Memory B cell (primary cell): Measurements from ENCODE around the gene CACNA2D3.

Source experiments
- ATAC-seq: fragments of 150-1000 bp; cut with Tn5 transposase; 2 replicates; pipeline ENCODE4 v1.10.0; 2021; ENCODE audit warnings: low read depth, mild to moderate bottlenecking, moderate library complexity
- DNase-seq, 2 donors: peaks; one replicate each; pipeline ENCODE4 v3.0.0; 2022; ENCODE audit warnings: low spot score in 2 of 2
- H3K27ac Mint-ChIP-seq: one replicate; pipeline ENCODE4 v1.8.0; 2022; ENCODE audit warnings: mild to moderate bottlenecking, moderate library complexity, mixed read lengths
- H3K27me3 Mint-ChIP-seq: one replicate; pipeline ENCODE4 v1.8.0; 2022; ENCODE audit warnings: mixed read lengths
- H3K36me3 Mint-ChIP-seq: one replicate; pipeline ENCODE4 v1.8.0; 2022; ENCODE audit warnings: mild to moderate bottlenecking, mixed read lengths
- H3K4me1 Mint-ChIP-seq: one replicate; pipeline ENCODE4 v1.8.0; 2022; ENCODE audit warnings: mixed read lengths
- H3K4me3 Mint-ChIP-seq: one replicate; pipeline ENCODE4 v1.8.0; 2022; ENCODE audit warnings: mild to moderate bottlenecking, moderate library complexity, mixed read lengths
- H3K9me3 Mint-ChIP-seq: one replicate; pipeline ENCODE4 v1.8.0; 2022; ENCODE audit warnings: mixed read lengths

Gene CACNA2D3

DNA sequence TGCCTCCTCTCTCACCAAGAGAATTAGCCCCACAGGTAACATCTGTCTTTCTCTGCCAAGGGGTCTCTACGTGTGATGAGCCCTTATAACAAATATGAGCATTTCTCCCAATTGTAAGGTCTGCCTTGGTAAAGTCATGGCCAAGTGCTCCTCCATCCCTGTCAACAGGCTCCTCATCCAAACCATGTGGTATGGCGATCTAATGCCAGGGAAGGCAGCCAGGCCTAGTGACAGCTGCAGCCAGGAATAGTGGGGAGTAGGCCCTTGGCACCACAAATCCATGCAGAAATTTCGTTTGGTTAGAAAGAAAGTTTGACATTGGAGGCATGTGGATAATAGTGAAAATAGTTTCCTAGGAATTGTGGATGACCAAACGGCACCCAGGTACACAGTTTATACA is 810.3 kb downstream of the CACNA2D3 start:
- Mint-ChIP-seq H3K27ac (no peak overlapping the region), H3K27me3 (no peaks in the 10 kb centered on the region), H3K9me3 (no peaks in the 10 kb centered on the region), H3K36me3 (no peaks in the 10 kb centered on the region), H3K4me1 (no peaks in the 10 kb centered on the region), H3K4me3 (no peak overlapping the region)
- ATAC-seq (no peak), DNase-seq (no peak)

DNA sequence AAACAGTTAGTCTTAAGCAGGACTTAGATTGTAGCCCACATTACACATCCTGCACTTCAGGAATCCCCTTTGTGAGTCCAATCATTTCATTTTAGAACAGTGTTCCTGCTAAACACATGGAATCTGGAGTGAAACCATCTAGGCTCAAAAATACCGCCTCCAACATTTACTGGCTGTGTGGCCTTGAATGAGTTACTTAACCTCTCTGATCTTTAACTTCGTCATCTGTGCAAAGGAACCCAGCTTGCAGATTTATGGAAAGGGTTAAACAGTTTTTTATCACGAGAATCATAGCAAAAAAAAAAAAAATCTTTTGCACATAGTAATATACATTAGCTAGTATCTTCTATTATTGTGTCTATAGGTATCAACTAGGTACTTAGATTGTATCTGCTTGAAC is 813.5 kb downstream of the CACNA2D3 start:
- no peaks in the 10 kb centered on the region for H3K36me3 Mint-ChIP-seq
- H3K27ac Mint-ChIP-seq = no peak overlapping the region
- no peak for DNase-seq
- no peaks in the 10 kb centered on the region for H3K27me3 Mint-ChIP-seq
- H3K4me3 Mint-ChIP-seq = no peak overlapping the region
- H3K4me1 Mint-ChIP-seq = no peaks in the 10 kb centered on the region
- H3K9me3 Mint-ChIP-seq = no peaks in the 10 kb centered on the region
- ATAC-seq = no peak

DNA sequence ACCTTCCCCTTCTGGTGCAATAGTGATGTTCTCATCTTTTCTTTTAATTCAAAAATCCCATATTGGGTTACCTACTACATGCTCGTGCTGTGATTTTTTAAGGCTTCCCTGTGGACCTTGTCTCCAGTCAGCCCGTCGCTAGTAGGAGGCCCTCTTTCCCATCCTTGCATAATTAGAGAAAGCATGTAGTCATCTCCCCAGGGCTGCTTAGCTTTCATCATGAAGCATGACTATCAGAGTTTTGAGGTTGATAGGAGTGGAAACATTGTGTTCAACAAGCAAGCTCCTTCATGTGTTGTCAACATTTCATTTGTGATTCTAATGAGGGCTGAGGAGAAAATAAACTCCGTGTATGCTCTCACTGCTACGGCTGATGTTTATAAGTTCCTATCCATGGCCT is 814.2 kb downstream of the CACNA2D3 start:
- no peaks in the 10 kb centered on the region for H3K27me3 Mint-ChIP-seq
- no peaks in the 10 kb centered on the region for H3K36me3 Mint-ChIP-seq
- H3K4me1 Mint-ChIP-seq = no peaks in the 10 kb centered on the region
- no peak for ATAC-seq
- no peak overlapping the region for H3K27ac Mint-ChIP-seq
- no peak for DNase-seq
- no peak overlapping the region for H3K4me3 Mint-ChIP-seq
- no peaks in the 10 kb centered on the region for H3K9me3 Mint-ChIP-seq

DNA sequence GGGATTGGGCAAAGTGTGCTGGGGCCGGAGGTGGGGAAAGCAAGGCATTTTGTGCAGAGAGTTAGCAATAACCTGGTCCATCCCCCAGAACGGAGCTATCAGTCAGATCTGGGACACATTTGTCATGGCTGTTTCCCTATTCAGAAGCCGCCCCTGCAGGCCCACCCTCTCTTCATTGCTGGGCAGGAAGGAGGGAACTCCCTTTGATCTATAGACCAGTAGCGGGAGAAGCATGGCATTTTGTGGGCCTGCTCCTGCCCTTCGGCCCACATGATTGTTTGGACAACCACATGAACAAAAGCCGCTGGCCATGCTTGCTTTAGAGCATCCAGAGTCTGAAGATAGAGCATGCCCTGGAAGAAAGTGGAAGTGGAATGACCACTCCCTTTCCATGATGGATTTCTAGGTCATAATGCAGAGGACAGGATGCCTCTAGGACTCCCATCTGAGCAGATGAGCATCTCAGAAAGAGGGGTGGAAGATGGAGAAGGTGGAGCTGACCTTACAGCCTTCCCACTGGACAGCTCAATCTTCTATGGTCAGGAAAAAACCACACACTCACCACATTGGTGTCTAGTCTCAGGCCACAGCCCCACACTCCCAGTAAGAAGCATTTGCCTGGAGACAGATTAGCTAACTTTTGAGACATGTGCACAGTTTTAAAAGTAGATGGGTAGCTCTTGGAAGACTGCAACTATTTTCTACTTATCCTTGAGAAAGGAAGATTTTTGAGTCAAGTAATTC is 817.4 kb downstream of the CACNA2D3 start:
- H3K9me3 Mint-ChIP-seq = no peaks in the 10 kb centered on the region

DNA sequence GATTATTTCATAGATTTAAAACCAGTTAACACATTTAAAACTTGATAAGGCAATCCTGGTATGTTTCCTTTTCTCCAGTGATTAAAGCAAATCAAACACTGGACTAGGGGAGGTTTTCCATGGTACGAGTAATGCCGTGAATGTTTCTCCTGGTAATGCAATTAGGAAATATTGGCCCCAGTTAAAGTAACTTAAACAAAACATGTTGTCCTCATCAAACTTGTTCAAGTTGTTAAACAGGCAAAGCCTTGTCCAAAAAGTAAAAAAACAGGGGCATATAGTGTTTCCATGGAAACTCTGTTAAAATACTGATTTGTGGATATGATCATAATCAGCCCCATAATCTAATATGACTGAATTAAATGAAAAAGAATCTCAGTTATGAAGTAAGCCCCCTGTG is 818.6 kb downstream of the CACNA2D3 start:
- Mint-ChIP-seq H3K27me3 (no peaks in the 10 kb centered on the region), H3K4me1 (no peaks in the 10 kb centered on the region), H3K36me3 (no peaks in the 10 kb centered on the region), H3K9me3 (no peaks in the 10 kb centered on the region), H3K27ac (no peak overlapping the region), H3K4me3 (no peak overlapping the region)
- ATAC-seq = no peak
- DNase-seq = no peak

More for the DNA sequence above, 817.4 kb downstream of the CACNA2D3 start:
- Mint-ChIP-seq H3K4me3 (no peak overlapping the region), H3K27ac (no peak overlapping the region), H3K4me1 (no peaks in the 10 kb centered on the region), H3K27me3 (no peaks in the 10 kb centered on the region), H3K36me3 (no peaks in the 10 kb centered on the region)
- no peak for ATAC-seq
- no peak for DNase-seq

DNA sequence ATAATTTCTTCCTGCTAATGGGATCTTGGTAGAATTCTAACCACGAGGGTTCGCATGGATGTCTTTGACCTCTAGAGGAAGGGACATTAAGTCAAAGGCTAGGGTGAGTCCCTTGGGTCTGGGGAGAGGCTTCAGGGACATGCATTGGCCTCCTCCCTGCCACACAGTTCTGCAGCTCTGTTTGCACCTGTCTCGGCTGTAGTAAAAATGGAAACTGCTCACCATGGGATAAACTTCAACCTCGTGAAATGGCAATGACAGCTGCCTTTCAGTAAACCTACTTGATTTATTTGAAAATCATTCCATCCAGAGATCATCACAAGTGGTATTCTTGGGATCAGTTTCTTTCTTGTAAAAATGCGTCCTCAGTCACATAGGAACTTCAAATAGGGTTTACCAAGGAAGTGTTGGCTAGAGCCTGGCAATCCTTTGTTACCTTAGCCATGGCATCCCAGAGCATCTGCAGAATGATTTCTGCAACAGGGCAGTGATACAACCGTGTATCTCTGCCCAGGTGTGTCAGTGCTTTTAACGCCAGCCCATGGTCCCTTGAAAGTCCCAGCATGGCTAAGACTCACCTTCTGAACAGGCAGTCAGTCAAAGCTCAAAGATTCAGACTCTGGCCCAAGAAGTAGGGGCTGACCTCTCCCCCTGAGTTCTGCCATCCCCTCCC is 819.5 kb downstream of the CACNA2D3 start:
- DNase-seq = no peak
- no peaks in the 10 kb centered on the region for H3K4me1 Mint-ChIP-seq
- no peaks in the 10 kb centered on the region for H3K36me3 Mint-ChIP-seq
- H3K4me3 Mint-ChIP-seq = no peak overlapping the region
- H3K27me3 Mint-ChIP-seq = peaks cover 3% of the 10 kb centered on the region
- no peaks in the 10 kb centered on the region for H3K9me3 Mint-ChIP-seq
- no peak for ATAC-seq
- no peak overlapping the region for H3K27ac Mint-ChIP-seq

DNA sequence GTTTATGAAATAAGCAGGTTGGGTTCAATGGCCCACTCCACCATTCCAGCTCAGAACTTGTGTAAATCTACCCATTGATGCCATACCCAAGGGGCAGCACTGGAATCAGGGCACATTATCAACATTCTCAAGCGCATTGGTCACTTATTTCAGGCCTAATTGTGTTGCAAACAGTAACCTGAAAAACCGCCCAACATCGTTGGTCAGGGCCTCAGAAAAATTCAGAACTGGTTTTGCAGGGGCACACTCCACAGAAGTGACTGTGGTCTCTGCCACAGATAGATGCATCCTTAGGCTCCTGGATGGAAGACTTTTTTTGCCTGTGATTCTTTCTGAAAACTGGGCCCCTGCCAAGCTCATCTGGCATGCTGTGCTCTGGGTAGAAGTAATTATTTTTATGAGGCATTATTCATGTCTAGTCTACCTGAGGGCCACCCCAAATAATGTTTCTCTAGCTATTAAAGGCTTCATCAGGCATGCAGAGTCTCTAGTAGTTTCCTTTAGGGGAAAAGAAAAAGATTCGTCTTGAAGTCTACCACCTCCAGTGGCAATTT is 827.2 kb downstream of the CACNA2D3 start:
- H3K27me3 Mint-ChIP-seq = peaks cover 3% of the 10 kb centered on the region
- H3K9me3 Mint-ChIP-seq = peaks cover 2% of the 10 kb centered on the region
- ATAC-seq = no peak
- no peak overlapping the region for H3K27ac Mint-ChIP-seq
- no peak overlapping the region for H3K4me3 Mint-ChIP-seq
- no peaks in the 10 kb centered on the region for H3K4me1 Mint-ChIP-seq
- no peak for DNase-seq
- H3K36me3 Mint-ChIP-seq = no peaks in the 10 kb centered on the region

DNA sequence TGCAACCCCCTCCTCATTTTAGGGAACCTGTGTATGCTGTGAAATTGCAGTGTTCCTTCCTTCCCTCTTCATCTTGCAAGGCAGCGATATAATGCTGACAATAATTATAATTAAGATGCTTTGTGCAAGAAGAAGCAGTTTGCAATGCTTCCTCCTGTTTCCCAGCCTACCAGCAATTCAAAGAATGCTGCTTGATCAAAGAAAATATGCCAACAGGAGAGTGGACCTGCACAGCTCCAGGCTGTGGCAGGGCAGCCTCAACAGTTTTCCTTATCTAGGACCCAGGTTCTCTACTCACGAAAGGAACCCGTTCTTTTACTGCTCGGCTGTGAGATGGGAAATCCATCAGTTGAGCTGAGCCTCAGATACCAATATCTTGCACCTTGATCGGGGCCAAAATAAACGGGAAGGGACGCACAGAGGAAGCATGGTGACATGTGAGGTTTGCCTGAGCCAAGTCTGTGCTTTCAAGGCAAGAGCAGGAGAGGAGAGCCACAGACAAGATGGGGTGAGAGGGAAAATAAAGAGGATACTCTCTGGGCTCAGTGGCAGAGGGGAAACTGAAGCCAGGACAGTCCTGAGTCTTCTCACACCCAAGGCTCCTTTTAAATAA is 828.1 kb downstream of the CACNA2D3 start:
- DNase-seq (no peak), ATAC-seq (no peak)
- no peaks in the 10 kb centered on the region for H3K4me1 Mint-ChIP-seq
- H3K27ac Mint-ChIP-seq = no peak overlapping the region
- H3K36me3 Mint-ChIP-seq = no peaks in the 10 kb centered on the region
- H3K4me3 Mint-ChIP-seq = no peak overlapping the region
- peaks cover 2% of the 10 kb centered on the region for H3K9me3 Mint-ChIP-seq
- H3K27me3 Mint-ChIP-seq = peaks cover 3% of the 10 kb centered on the region

DNA sequence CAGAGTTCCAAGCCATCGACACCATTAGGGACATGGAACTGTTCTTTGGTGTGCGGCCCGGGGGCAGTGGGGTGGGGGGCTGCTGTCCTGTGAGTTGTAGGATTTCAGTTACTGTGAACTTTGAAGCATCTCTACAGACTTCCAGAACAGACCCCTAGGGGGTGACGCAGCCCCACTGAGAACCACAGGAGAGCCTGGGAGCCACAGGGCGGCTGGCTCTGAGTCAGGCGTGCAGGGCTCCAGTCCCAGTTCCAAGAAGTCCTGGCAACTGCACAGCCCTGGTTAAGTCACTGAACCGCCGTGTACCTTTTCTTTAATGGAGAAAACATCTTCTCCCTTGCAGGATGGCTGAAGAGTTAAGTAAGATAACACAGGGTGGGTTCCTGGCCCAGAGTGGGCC is 829.1 kb downstream of the CACNA2D3 start:
- ATAC-seq (no peak), DNase-seq (no peak)
- no peaks in the 10 kb centered on the region for H3K36me3 Mint-ChIP-seq
- no peaks in the 10 kb centered on the region for H3K27me3 Mint-ChIP-seq
- peaks cover 2% of the 10 kb centered on the region for H3K9me3 Mint-ChIP-seq
- H3K4me1 Mint-ChIP-seq = no peaks in the 10 kb centered on the region
- no peak overlapping the region for H3K27ac Mint-ChIP-seq
- H3K4me3 Mint-ChIP-seq = no peak overlapping the region

DNA sequence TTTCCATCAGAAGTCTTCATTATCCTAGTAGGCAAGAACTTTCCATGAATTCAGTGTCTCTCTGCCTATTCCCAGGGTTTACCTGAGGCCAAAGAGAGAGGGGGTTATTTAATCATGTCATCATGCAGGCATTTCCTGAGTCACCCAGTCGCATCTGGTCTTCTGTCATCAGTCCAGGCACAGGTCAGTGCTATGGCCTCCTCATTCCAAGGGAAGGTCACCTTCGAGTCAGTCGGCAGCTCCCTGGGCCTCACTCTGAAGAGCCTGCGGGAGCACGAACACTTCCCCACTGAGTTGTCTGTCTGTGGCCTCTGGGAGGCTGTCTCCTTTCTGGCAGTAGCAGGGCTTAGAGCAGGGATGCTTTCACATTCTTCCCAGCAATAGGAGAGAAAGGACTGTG is 831.7 kb downstream of the CACNA2D3 start:
- no peak for DNase-seq
- H3K27me3 Mint-ChIP-seq = no peaks in the 10 kb centered on the region
- H3K36me3 Mint-ChIP-seq = no peaks in the 10 kb centered on the region
- no peaks in the 10 kb centered on the region for H3K9me3 Mint-ChIP-seq
- no peak overlapping the region for H3K27ac Mint-ChIP-seq
- H3K4me3 Mint-ChIP-seq = no peak overlapping the region
- no peak for ATAC-seq
- no peaks in the 10 kb centered on the region for H3K4me1 Mint-ChIP-seq

DNA sequence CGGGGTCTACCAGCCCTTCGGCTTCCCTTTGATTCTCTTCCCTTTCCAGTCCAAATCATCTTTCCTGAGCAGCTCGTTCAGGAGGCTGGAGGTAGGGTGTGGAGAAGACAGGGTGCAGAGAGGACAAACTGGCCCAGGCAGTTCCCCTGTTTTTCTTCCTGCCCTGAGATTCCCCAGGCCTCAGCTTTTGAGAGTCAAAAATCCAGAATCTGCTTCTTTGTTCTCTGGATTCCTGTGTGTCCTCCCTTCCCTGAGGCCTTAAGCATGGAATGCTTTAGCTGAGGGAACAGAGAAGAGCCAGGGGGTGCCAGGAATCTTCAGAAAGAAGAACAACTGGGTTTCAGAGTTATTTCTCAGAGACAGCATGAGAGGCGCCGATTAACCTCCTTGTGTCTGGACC is 832.2 kb downstream of the CACNA2D3 start:
- no peak for ATAC-seq
- DNase-seq = no peak
- H3K27ac Mint-ChIP-seq = no peak overlapping the region
- H3K9me3 Mint-ChIP-seq = no peaks in the 10 kb centered on the region
- no peaks in the 10 kb centered on the region for H3K36me3 Mint-ChIP-seq
- no peaks in the 10 kb centered on the region for H3K4me1 Mint-ChIP-seq
- H3K27me3 Mint-ChIP-seq = no peaks in the 10 kb centered on the region
- no peak overlapping the region for H3K4me3 Mint-ChIP-seq

DNA sequence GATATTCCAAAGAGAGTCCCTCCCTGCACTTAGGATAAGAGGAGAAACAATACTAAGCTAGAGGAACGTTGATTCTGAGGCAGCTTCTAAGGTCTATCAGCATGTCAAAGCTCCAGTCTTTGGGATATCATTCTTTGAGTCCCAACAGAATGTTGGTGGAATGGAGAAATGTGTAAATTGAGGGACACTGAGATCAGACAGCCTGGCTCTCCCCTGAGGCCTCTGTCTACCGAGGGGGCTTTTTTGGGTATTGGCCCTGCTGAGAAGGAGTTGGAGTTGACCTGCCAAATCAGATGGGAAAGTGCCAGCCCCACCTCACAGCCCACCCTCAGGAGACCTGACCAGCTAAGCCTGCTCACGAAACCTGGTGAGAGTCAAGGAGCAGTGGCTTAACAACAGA is 833.1 kb downstream of the CACNA2D3 start:
- no peak for ATAC-seq
- H3K4me1 Mint-ChIP-seq = no peaks in the 10 kb centered on the region
- H3K27ac Mint-ChIP-seq = no peak overlapping the region
- H3K4me3 Mint-ChIP-seq = no peak overlapping the region
- no peaks in the 10 kb centered on the region for H3K36me3 Mint-ChIP-seq
- H3K9me3 Mint-ChIP-seq = no peaks in the 10 kb centered on the region
- no peak for DNase-seq
- H3K27me3 Mint-ChIP-seq = no peaks in the 10 kb centered on the region

DNA sequence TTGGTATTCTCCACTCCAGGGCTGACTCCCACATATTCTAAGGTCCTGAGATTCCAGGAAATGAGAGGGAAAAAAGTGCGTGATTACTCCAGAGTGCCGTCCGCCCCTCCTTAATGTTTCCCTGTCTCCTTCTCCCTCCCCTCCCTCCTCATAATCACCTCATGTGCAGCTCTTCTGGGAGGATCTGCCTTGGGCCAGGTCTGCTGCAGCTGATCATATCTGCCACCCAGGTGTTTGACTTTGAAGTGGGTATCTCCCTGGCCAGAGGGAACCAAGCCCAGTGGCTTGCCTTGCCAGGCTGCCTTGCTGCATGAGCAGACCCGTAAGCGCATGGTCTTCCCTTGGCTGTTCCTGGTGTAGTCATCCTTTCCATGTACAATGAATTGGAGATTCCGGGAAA is 833.6 kb downstream of the CACNA2D3 start:
- no peak overlapping the region for H3K27ac Mint-ChIP-seq
- H3K27me3 Mint-ChIP-seq = no peaks in the 10 kb centered on the region
- H3K36me3 Mint-ChIP-seq = no peaks in the 10 kb centered on the region
- no peaks in the 10 kb centered on the region for H3K9me3 Mint-ChIP-seq
- no peak overlapping the region for H3K4me3 Mint-ChIP-seq
- DNase-seq (no peak), ATAC-seq (no peak)
- H3K4me1 Mint-ChIP-seq = no peaks in the 10 kb centered on the region

DNA sequence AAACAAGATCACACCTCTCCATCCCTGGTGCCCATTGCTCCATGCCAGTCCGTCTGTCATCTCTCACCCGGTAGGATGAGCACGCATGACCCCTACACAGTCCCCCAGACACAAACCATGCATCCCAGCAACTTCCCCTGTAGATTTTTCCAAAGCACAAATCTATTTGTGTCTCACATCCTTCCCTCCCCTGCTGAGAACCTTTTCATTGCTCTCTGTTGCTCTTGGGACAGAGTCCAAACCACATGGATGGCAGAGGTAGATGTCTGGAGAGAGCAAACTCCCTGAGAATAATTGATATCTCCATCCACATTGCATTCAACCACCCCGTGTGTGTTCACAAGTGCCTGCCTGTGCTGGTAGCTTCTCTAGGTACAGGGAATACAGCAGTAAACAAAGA is 835.4 kb downstream of the CACNA2D3 start:
- H3K4me3 Mint-ChIP-seq = no peak overlapping the region
- no peak for ATAC-seq
- H3K27ac Mint-ChIP-seq = no peak overlapping the region
- no peaks in the 10 kb centered on the region for H3K9me3 Mint-ChIP-seq
- no peak for DNase-seq
- no peaks in the 10 kb centered on the region for H3K4me1 Mint-ChIP-seq
- no peaks in the 10 kb centered on the region for H3K27me3 Mint-ChIP-seq
- no peaks in the 10 kb centered on the region for H3K36me3 Mint-ChIP-seq
